ENCODE measurements around the gene NR1D1.

GRCh38 chr17:40100669-40101366 is 429 bp upstream of the NR1D1 start:
- peak in 1 of 3 donors; percentile 4 for TF ChIP-seq CTCF (IDR thresholded peaks at IDR 0.05)
- TF ChIP-seq POLR2AphosphoS5 (IDR thresholded peaks at IDR 0.05): peak; percentile 27 to 87 (median 83)
- no peak for TF ChIP-seq POLR2A (IDR thresholded peaks at IDR 0.05)
